Activated naive CD8-positive, alpha-beta T cell treated with anti-CD3 and anti-CD28 coated beads, Interleukin-2, amount 10 ng/mL, durations not matched to agents 7 days and 5 days (primary cell): ENCODE measurements around the gene HOXD12. TPM values are rescaled to one million over a fixed set of nuclear protein-coding genes. Genes with fewer than 3 reads are reported as not detected.

ENCODE experiments used
- ATAC-seq: fragments of 150-1000 bp; cut with Tn5 transposase; one replicate; pipeline ENCODE4 v1.10.0; 2021; ENCODE audit warnings: low read depth, moderate library complexity
- POLR2A ChIA-PET: fragments of 350-600 bp; sonication (Branson Sonifier 250); formaldehyde crosslinking; loops from one replicate; lab custom pipeline; 2021; ENCODE audit warnings: antibody characterized with exemption; lab: Charles Lee
- DNase-seq: peaks from one replicate; pipeline ENCODE4 v3.0.0; 2021
- H3K27ac Mint-ChIP-seq: one replicate; pipeline ENCODE4 v1.8.0; 2022; ENCODE audit warnings: mild to moderate bottlenecking, mixed read lengths
- H3K27me3 Mint-ChIP-seq: one replicate; pipeline ENCODE4 v1.8.0; 2022; ENCODE audit warnings: mild to moderate bottlenecking, moderate library complexity, mixed read lengths
- H3K36me3 Mint-ChIP-seq: one replicate; pipeline ENCODE4 v1.8.0; 2021; ENCODE audit warnings: mild to moderate bottlenecking, mixed read lengths
- H3K4me1 Mint-ChIP-seq: one replicate; pipeline ENCODE4 v1.8.0; 2021; ENCODE audit warnings: mixed read lengths
- H3K4me3 Mint-ChIP-seq: one replicate; pipeline ENCODE4 v1.8.0; 2022; ENCODE audit warnings: mild to moderate bottlenecking, moderate library complexity, mixed read lengths
- H3K9me3 Mint-ChIP-seq: one replicate; pipeline ENCODE4 v1.8.0; 2021; ENCODE audit warnings: mixed read lengths
- total RNA-seq, 2 experiments: library from RNA; stranded (reverse); gene quantifications; one replicate each; pipeline ENCODE4 v1.2.3, GENCODE V29; 2021

HOXD12 gene
- total RNA-seq, 2 experiments from 2014 or later: not detected

- DNase-seq (no peak), ATAC-seq (no peak)
- H3K27me3 Mint-ChIP-seq: peaks cover 80% of the 10 kb centered on the region
- peaks cover 24% of the 10 kb centered on the region for H3K4me1 Mint-ChIP-seq
- no peak overlapping the region for H3K27ac Mint-ChIP-seq
- H3K36me3 Mint-ChIP-seq: peaks cover 3% of the 10 kb centered on the region
- POLR2A ChIA-PET: no interaction called here
- H3K4me3 Mint-ChIP-seq: no peak overlapping the region
- no peaks in the 10 kb centered on the region for H3K9me3 Mint-ChIP-seq
Measured at GRCh38 chr2:176137252-176137580, 37.6 kb downstream of the HOXD12 start.

- peaks cover 21% of the 10 kb centered on the region for H3K4me1 Mint-ChIP-seq
- no peak for ATAC-seq
- peaks cover 3% of the 10 kb centered on the region for H3K36me3 Mint-ChIP-seq
- H3K27me3 Mint-ChIP-seq: peaks cover 76% of the 10 kb centered on the region
- no peaks in the 10 kb centered on the region for H3K9me3 Mint-ChIP-seq
- POLR2A ChIA-PET: no interaction called here
- DNase-seq: no peak
- no peak overlapping the region for H3K27ac Mint-ChIP-seq
- no peak overlapping the region for H3K4me3 Mint-ChIP-seq
Measured at GRCh38 chr2:176137906-176138305, 38.3 kb downstream of the HOXD12 start.

GRCh38 chr2:176138526-176138922, 38.9 kb downstream of the HOXD12 start:
- no peak overlapping the region for H3K27ac Mint-ChIP-seq

GRCh38 chr2:176138923-176139660, 39.5 kb downstream of the HOXD12 start:
- H3K27ac Mint-ChIP-seq: no peak overlapping the region
- ATAC-seq: no peak
- peak overlapping the region; percentile 53 for H3K4me3 Mint-ChIP-seq
- POLR2A ChIA-PET: no interaction called here
- DNase-seq: no peak
- peaks cover 3% of the 10 kb centered on the region for H3K36me3 Mint-ChIP-seq
- peaks cover 74% of the 10 kb centered on the region for H3K27me3 Mint-ChIP-seq
- H3K4me1 Mint-ChIP-seq: peaks cover 21% of the 10 kb centered on the region
- no peaks in the 10 kb centered on the region for H3K9me3 Mint-ChIP-seq

More at GRCh38 chr2:176138526-176138922, 38.9 kb downstream of the HOXD12 start:
- no peak for ATAC-seq
- Mint-ChIP-seq H3K9me3 (no peaks in the 10 kb centered on the region), H3K27me3 (peaks cover 75% of the 10 kb centered on the region), H3K4me3 (peak overlapping the region; percentile 53), H3K4me1 (peaks cover 21% of the 10 kb centered on the region), H3K36me3 (peaks cover 3% of the 10 kb centered on the region)
- no peak for DNase-seq
- POLR2A ChIA-PET: no interaction called here

GRCh38 chr2:176139661-176140512, 40.3 kb downstream of the HOXD12 start:
- peaks cover 21% of the 10 kb centered on the region for H3K4me1 Mint-ChIP-seq
- ATAC-seq (no peak), DNase-seq (no peak)
- H3K36me3 Mint-ChIP-seq: peaks cover 3% of the 10 kb centered on the region
- POLR2A ChIA-PET: interaction anchor here (0.6 to 1.0 kb wide), 2 partner anchors 315 to 502 kb away, joined by 3 to 4 read pairs; no protein-coding TSS in a partner anchor
- peak overlapping the region; percentile 60 for H3K4me3 Mint-ChIP-seq
- peaks cover 73% of the 10 kb centered on the region for H3K27me3 Mint-ChIP-seq
- H3K9me3 Mint-ChIP-seq: no peaks in the 10 kb centered on the region
- H3K27ac Mint-ChIP-seq: peak overlapping the region; percentile 48

GRCh38 chr2:176140513-176141317, 41.1 kb downstream of the HOXD12 start:
- Mint-ChIP-seq H3K27me3 (peaks cover 73% of the 10 kb centered on the region), H3K4me1 (peaks cover 17% of the 10 kb centered on the region), H3K36me3 (peaks cover 1% of the 10 kb centered on the region), H3K9me3 (no peaks in the 10 kb centered on the region), H3K4me3 (peak overlapping the region; percentile 60), H3K27ac (peak overlapping the region; percentile 48)
- ATAC-seq: peak; percentile 94
- peak; percentile 89 for DNase-seq
- POLR2A ChIA-PET: interaction anchor here (0.6 to 1.0 kb wide), 3 partner anchors 314 to 502 kb away, joined by 3 to 4 read pairs (median 4); no protein-coding TSS in a partner anchor

- ATAC-seq (no peak), DNase-seq (no peak)
- Mint-ChIP-seq H3K36me3 (no peaks in the 10 kb centered on the region), H3K27ac (no peak overlapping the region), H3K9me3 (no peaks in the 10 kb centered on the region), H3K27me3 (peaks cover 75% of the 10 kb centered on the region), H3K4me1 (peaks cover 12% of the 10 kb centered on the region), H3K4me3 (no peak overlapping the region)
- POLR2A ChIA-PET: no interaction called here
Measured at GRCh38 chr2:176142281-176142680, 42.7 kb downstream of the HOXD12 start.

GRCh38 chr2:176145085-176145969, 45.7 kb downstream of the HOXD12 start:
- Mint-ChIP-seq H3K4me1 (peaks cover 4% of the 10 kb centered on the region), H3K27me3 (peaks cover 81% of the 10 kb centered on the region), H3K4me3 (no peak overlapping the region), H3K9me3 (peaks cover 2% of the 10 kb centered on the region), H3K36me3 (no peaks in the 10 kb centered on the region), H3K27ac (no peak overlapping the region)
- ATAC-seq: no peak
- POLR2A ChIA-PET: no interaction called here
- DNase-seq: no peak

GRCh38 chr2:176146101-176146500, 46.5 kb downstream of the HOXD12 start:
- POLR2A ChIA-PET: no interaction called here
- Mint-ChIP-seq H3K27me3 (peaks cover 86% of the 10 kb centered on the region), H3K4me3 (no peak overlapping the region), H3K36me3 (no peaks in the 10 kb centered on the region), H3K9me3 (peaks cover 2% of the 10 kb centered on the region), H3K4me1 (peaks cover 5% of the 10 kb centered on the region), H3K27ac (no peak overlapping the region)
- DNase-seq: no peak
- no peak for ATAC-seq

GRCh38 chr2:176146645-176147044, 47.0 kb downstream of the HOXD12 start:
- Mint-ChIP-seq H3K36me3 (no peaks in the 10 kb centered on the region), H3K27ac (no peak overlapping the region), H3K4me3 (no peak overlapping the region), H3K27me3 (peaks cover 86% of the 10 kb centered on the region), H3K4me1 (peaks cover 5% of the 10 kb centered on the region), H3K9me3 (peaks cover 2% of the 10 kb centered on the region)
- no peak for ATAC-seq
- DNase-seq: no peak
- POLR2A ChIA-PET: no interaction called here

- POLR2A ChIA-PET: no interaction called here
- H3K36me3 Mint-ChIP-seq: no peaks in the 10 kb centered on the region
- H3K27me3 Mint-ChIP-seq: peaks cover 88% of the 10 kb centered on the region
- no peak overlapping the region for H3K27ac Mint-ChIP-seq
- H3K4me1 Mint-ChIP-seq: peaks cover 5% of the 10 kb centered on the region
- H3K4me3 Mint-ChIP-seq: no peak overlapping the region
- H3K9me3 Mint-ChIP-seq: peaks cover 2% of the 10 kb centered on the region
- ATAC-seq: no peak
- no peak for DNase-seq
Measured at GRCh38 chr2:176147210-176147799, 47.7 kb downstream of the HOXD12 start.

GRCh38 chr2:176147800-176148496, 48.4 kb downstream of the HOXD12 start:
- Mint-ChIP-seq H3K27ac (no peak overlapping the region), H3K9me3 (peaks cover 2% of the 10 kb centered on the region), H3K36me3 (no peaks in the 10 kb centered on the region), H3K4me3 (no peak overlapping the region), H3K4me1 (peaks cover 5% of the 10 kb centered on the region), H3K27me3 (peaks cover 90% of the 10 kb centered on the region)
- POLR2A ChIA-PET: no interaction called here
- no peak for DNase-seq
- ATAC-seq: no peak
